GM21367 (cell line): Measurements from ENCODE around the gene PLCB1.

ENCODE experiments used
- ATAC-seq: cut with Tn5 transposase; IDR thresholded peaks from one replicate; pipeline ENCODE4 v1.9.1; 2021; ENCODE audit not compliant: unreplicated experiment

PLCB1 gene

GRCh38 chr20:8749986-8750385 lies 617.9 kb downstream of the PLCB1 start:
- ATAC-seq: no peak

GRCh38 chr20:8755340-8756118 lies 623.5 kb downstream of the PLCB1 start:
- ATAC-seq: no peak

- no peak for ATAC-seq
Observed at GRCh38 chr20:8756410-8756809, 624.3 kb downstream of the PLCB1 start.

- ATAC-seq: no peak
Observed at GRCh38 chr20:8757146-8757545, 625.1 kb downstream of the PLCB1 start.

- ATAC-seq: no peak
Observed at GRCh38 chr20:8764344-8764962, 632.4 kb downstream of the PLCB1 start.

GRCh38 chr20:8766868-8767390 lies 634.9 kb downstream of the PLCB1 start:
- ATAC-seq: no peak

GRCh38 chr20:8774412-8774811 lies 642.3 kb downstream of the PLCB1 start:
- ATAC-seq: no peak

- no peak for ATAC-seq
Observed at GRCh38 chr20:8777911-8778310, 645.8 kb downstream of the PLCB1 start.

- ATAC-seq: no peak
Observed at GRCh38 chr20:8778387-8778786, 646.3 kb downstream of the PLCB1 start.

- no peak for ATAC-seq
Observed at GRCh38 chr20:8780915-8781314, 648.8 kb downstream of the PLCB1 start.

GRCh38 chr20:8782804-8783203 lies 650.7 kb downstream of the PLCB1 start:
- no peak for ATAC-seq

GRCh38 chr20:8783734-8784133 lies 651.7 kb downstream of the PLCB1 start:
- no peak for ATAC-seq

- ATAC-seq: no peak
Observed at GRCh38 chr20:8786383-8786782, 654.3 kb downstream of the PLCB1 start.

- ATAC-seq: no peak
Observed at GRCh38 chr20:8787090-8787489, 655.0 kb downstream of the PLCB1 start.

- ATAC-seq: no peak
Observed at GRCh38 chr20:8788275-8788674, 656.2 kb downstream of the PLCB1 start.

GRCh38 chr20:8788831-8789230 lies 656.8 kb downstream of the PLCB1 start:
- ATAC-seq: no peak

GRCh38 chr20:8790442-8791074 lies 658.5 kb downstream of the PLCB1 start:
- peak; percentile 84 for ATAC-seq

GRCh38 chr20:8795404-8795803 lies 663.3 kb downstream of the PLCB1 start:
- no peak for ATAC-seq

- no peak for ATAC-seq
Observed at GRCh38 chr20:8796088-8796660, 664.1 kb downstream of the PLCB1 start.

GRCh38 chr20:8798505-8798904 lies 666.4 kb downstream of the PLCB1 start:
- ATAC-seq: no peak

GRCh38 chr20:8800089-8800488 lies 668.0 kb downstream of the PLCB1 start:
- ATAC-seq: no peak

GRCh38 chr20:8801686-8802085 lies 669.6 kb downstream of the PLCB1 start:
- ATAC-seq: no peak
